ENCODE data around the gene OAT.
"Not testable (repeated sequence)": the region's sequence is repeated elsewhere in the genome, so short reads cannot be mapped to it uniquely, and the experiment has no call there.

GRCh38 chr10:124369533-124369932, 49.2 kb downstream of the OAT start:
- not testable (repeated sequence) for TF ChIP-seq POLR2A (IDR thresholded peaks at IDR 0.05)
- TF ChIP-seq, protein P1, sequence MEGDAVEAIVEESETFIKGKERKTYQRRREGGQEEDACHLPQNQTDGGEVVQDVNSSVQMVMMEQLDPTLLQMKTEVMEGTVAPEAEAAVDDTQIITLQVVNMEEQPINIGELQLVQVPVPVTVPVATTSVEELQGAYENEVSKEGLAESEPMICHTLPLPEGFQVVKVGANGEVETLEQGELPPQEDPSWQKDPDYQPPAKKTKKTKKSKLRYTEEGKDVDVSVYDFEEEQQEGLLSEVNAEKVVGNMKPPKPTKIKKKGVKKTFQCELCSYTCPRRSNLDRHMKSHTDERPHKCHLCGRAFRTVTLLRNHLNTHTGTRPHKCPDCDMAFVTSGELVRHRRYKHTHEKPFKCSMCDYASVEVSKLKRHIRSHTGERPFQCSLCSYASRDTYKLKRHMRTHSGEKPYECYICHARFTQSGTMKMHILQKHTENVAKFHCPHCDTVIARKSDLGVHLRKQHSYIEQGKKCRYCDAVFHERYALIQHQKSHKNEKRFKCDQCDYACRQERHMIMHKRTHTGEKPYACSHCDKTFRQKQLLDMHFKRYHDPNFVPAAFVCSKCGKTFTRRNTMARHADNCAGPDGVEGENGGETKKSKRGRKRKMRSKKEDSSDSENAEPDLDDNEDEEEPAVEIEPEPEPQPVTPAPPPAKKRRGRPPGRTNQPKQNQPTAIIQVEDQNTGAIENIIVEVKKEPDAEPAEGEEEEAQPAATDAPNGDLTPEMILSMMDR (IDR thresholded peaks at IDR 0.05) = not testable (repeated sequence)
